HG03097 (cell line): ENCODE data around the gene ETV1.
A peak's percentile ranks its signal among the peaks of the same experiment; 100 is the strongest.

Source experiments
- ATAC-seq: cut with Tn5 transposase; IDR thresholded peaks from one replicate; pipeline ENCODE4 v1.9.1; 2021; ENCODE audit not compliant: unreplicated experiment, low FRiP score

Gene ETV1

GRCh38 chr7:13886356-13886755, 103.1 kb downstream of the ETV1 start:
- no peak for ATAC-seq

GRCh38 chr7:13882051-13882450, 107.4 kb downstream of the ETV1 start:
- no peak for ATAC-seq

GRCh38 chr7:13880789-13881188, 108.7 kb downstream of the ETV1 start:
- ATAC-seq = no peak

- no peak for ATAC-seq
Observed at GRCh38 chr7:13879994-13880686, 109.3 kb downstream of the ETV1 start.

- ATAC-seq = no peak
Observed at GRCh38 chr7:13879143-13879542, 110.3 kb downstream of the ETV1 start.

- ATAC-seq = no peak
Observed at GRCh38 chr7:13878154-13878553, 111.3 kb downstream of the ETV1 start.

GRCh38 chr7:13875496-13876074, 113.9 kb downstream of the ETV1 start:
- ATAC-seq = no peak

- no peak for ATAC-seq
Observed at GRCh38 chr7:13874783-13875182, 114.7 kb downstream of the ETV1 start.

GRCh38 chr7:13872709-13873108, 116.8 kb downstream of the ETV1 start:
- no peak for ATAC-seq

- no peak for ATAC-seq
Observed at GRCh38 chr7:13871008-13871407, 118.5 kb downstream of the ETV1 start.

- ATAC-seq = no peak
Observed at GRCh38 chr7:13860734-13861133, 128.7 kb downstream of the ETV1 start.

- no peak for ATAC-seq
Observed at GRCh38 chr7:13856012-13856411, 133.5 kb downstream of the ETV1 start.

GRCh38 chr7:13852281-13852968, 137.0 kb downstream of the ETV1 start:
- ATAC-seq = no peak

GRCh38 chr7:13851736-13852135, 137.7 kb downstream of the ETV1 start:
- no peak for ATAC-seq

GRCh38 chr7:13850185-13850752, 139.2 kb downstream of the ETV1 start:
- ATAC-seq = peak; percentile 98

- no peak for ATAC-seq
Observed at GRCh38 chr7:13849163-13849892, 140.1 kb downstream of the ETV1 start.

GRCh38 chr7:13848681-13849131, 140.8 kb downstream of the ETV1 start:
- ATAC-seq = no peak

- no peak for ATAC-seq
Observed at GRCh38 chr7:13846386-13846785, 143.1 kb downstream of the ETV1 start.

- ATAC-seq = no peak
Observed at GRCh38 chr7:13845601-13846000, 143.9 kb downstream of the ETV1 start.

GRCh38 chr7:13844954-13845353, 144.5 kb downstream of the ETV1 start:
- no peak for ATAC-seq

- ATAC-seq = no peak
Observed at GRCh38 chr7:13841284-13841683, 148.2 kb downstream of the ETV1 start.
